ENCODE results near the gene GRHL1.

GRCh38 chr2:9968553-9969497 is 17.3 kb downstream of the GRHL1 start:
- no peak for TF ChIP-seq POLR2A (IDR thresholded peaks at IDR 0.05)
- TF ChIP-seq, protein P1, sequence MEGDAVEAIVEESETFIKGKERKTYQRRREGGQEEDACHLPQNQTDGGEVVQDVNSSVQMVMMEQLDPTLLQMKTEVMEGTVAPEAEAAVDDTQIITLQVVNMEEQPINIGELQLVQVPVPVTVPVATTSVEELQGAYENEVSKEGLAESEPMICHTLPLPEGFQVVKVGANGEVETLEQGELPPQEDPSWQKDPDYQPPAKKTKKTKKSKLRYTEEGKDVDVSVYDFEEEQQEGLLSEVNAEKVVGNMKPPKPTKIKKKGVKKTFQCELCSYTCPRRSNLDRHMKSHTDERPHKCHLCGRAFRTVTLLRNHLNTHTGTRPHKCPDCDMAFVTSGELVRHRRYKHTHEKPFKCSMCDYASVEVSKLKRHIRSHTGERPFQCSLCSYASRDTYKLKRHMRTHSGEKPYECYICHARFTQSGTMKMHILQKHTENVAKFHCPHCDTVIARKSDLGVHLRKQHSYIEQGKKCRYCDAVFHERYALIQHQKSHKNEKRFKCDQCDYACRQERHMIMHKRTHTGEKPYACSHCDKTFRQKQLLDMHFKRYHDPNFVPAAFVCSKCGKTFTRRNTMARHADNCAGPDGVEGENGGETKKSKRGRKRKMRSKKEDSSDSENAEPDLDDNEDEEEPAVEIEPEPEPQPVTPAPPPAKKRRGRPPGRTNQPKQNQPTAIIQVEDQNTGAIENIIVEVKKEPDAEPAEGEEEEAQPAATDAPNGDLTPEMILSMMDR (IDR thresholded peaks at IDR 0.05) = no peak
